Keratinocyte (primary cell): Measurements from ENCODE around the gene DLGAP1. TPM values are rescaled to one million over a fixed set of nuclear protein-coding genes. Genes with fewer than 3 reads are reported as not detected.

Source experiments
- DNase-seq: peaks from one replicate; pipeline ENCODE4 v3.0.0-alpha.2; 2011; ENCODE audit warnings: low read depth, missing footprints, low spot score
- FAIRE-seq: peaks from 2 replicates; lab custom pipeline; 2011; peaks lifted over from hg19 to GRCh38; lab: Jason Lieb, UNC
- H2AFZ ChIP-seq: 2 replicates; pipeline ENCODE4 v1.6.0; 2012; ENCODE audit warnings: low read length, control low read depth, inconsistent platforms; ENCODE audit not compliant: control insufficient read depth
- H3K27ac ChIP-seq: 2 replicates; pipeline ENCODE4 v1.5.1; 2011; ENCODE audit warnings: low read length; ENCODE audit not compliant: control insufficient read depth, insufficient read depth
- H3K27me3 ChIP-seq: 3 replicates; pipeline ENCODE4 v1.6.0; 2011; ENCODE audit warnings: low read length; ENCODE audit not compliant: control insufficient read depth, insufficient read depth; ENCODE audit errors: extremely low read depth
- H3K36me3 ChIP-seq, 2 experiments: 2 replicates in 1 of 2; 3 replicates in 1 of 2; pipeline ENCODE4 v1.5.1; 2011; ENCODE audit warnings: low read length in 2 of 2, mild to moderate bottlenecking in 1 of 2; ENCODE audit not compliant: control insufficient read depth in 2 of 2, insufficient read depth in 2 of 2; ENCODE audit errors: extremely low read depth in 1 of 2
- H3K4me1 ChIP-seq: 3 replicates; pipeline ENCODE4 v1.5.1; 2011; ENCODE audit warnings: low read length; ENCODE audit not compliant: control insufficient read depth, insufficient read depth; ENCODE audit errors: extremely low read depth
- H3K4me2 ChIP-seq: 3 replicates; pipeline ENCODE4 v1.6.0; 2011; ENCODE audit warnings: low read depth, low read length; ENCODE audit not compliant: control insufficient read depth, insufficient read depth; ENCODE audit errors: extremely low read depth
- H3K4me3 ChIP-seq, 3 experiments: fragments of 200-600 bp in 1 of 3; sonication (generic) in 1 of 3; 2 replicates in 2 of 3; 3 replicates in 1 of 3; pipeline ENCODE4 v1.5.1; 2011 to 2016; ENCODE audit warnings: low read length in 3 of 3, mild to moderate bottlenecking in 3 of 3, control low read depth in 2 of 3, inconsistent platforms in 1 of 3, low read depth in 1 of 3, mixed read lengths in 1 of 3, mixed run types in 1 of 3, moderate library complexity in 1 of 3; ENCODE audit not compliant: control insufficient read depth in 2 of 3, insufficient read depth in 2 of 3; ENCODE audit errors: extremely low read depth in 1 of 3
- H3K79me2 ChIP-seq: 2 replicates; pipeline ENCODE4 v1.6.0; 2012; ENCODE audit warnings: low read length; ENCODE audit not compliant: control insufficient read depth, insufficient read depth
- H3K9ac ChIP-seq: 3 replicates; pipeline ENCODE4 v1.6.0; 2011; ENCODE audit warnings: low read length; ENCODE audit not compliant: control insufficient read depth, insufficient read depth; ENCODE audit errors: extremely low read depth
- H3K9me1 ChIP-seq: 3 replicates; pipeline ENCODE4 v1.6.0; 2011; ENCODE audit warnings: low read length; ENCODE audit not compliant: control insufficient read depth, insufficient read depth; ENCODE audit errors: extremely low read depth
- H3K9me3 ChIP-seq: 2 replicates; pipeline ENCODE4 v1.5.1; 2012; ENCODE audit warnings: low read depth, low read length; ENCODE audit not compliant: control insufficient read depth
- H4K20me1 ChIP-seq: 3 replicates; pipeline ENCODE4 v1.6.0; 2011; ENCODE audit warnings: low read length; ENCODE audit not compliant: control insufficient read depth, insufficient read depth; ENCODE audit errors: extremely low read depth
- CTCF ChIP-seq, 3 experiments: IDR thresholded peaks in 1 of 3; conservative IDR thresholded peaks in 1 of 3; optimal IDR thresholded peaks in 1 of 3; 2 replicates in 2 of 3; 3 replicates in 1 of 3; pipeline versions ENCODE3 to v1.5.1; 2011; ENCODE audit warnings: low read length in 3 of 3, mild to moderate bottlenecking in 3 of 3, moderate library complexity in 2 of 3, control low read depth in 1 of 3, inconsistent platforms in 1 of 3; ENCODE audit not compliant: insufficient read depth in 2 of 3; ENCODE audit errors: extremely low read depth in 1 of 3
- EZH2 ChIP-seq: IDR thresholded peaks from one replicate; pipeline ENCODE4 v1.6.1; 2012; ENCODE audit warnings: inconsistent platforms, mild to moderate bottlenecking, low read length, moderate library complexity
- dilution Hi-C: fragments of 300-500 bp; cut with MboI; formaldehyde crosslinking; loops from one replicate; pipeline ENCODE4 v1.7.0; 2020; ENCODE audit warnings: low sequenced_read_pairs; ENCODE audit not compliant: extremely low pct_ligation_motif_present
- polyA plus RNA-seq, 5 experiments: library from polyadenylated mRNA; depleted of rRNA in 3 of 5; stranded (reverse) in 3 of 5; stranded (forward) in 1 of 5; unstranded in 1 of 5; fragments of >200 nt; gene quantifications; 1 replicate in 1 of 5; 2 replicates in 3 of 5; 3 replicates in 1 of 5; pipeline versions ENCODE4 v1.2.1 to v1.2.3, GENCODE V29; 2011 to 2012; ENCODE audit warnings: missing spikeins in 2 of 5, low read depth in 1 of 5, low replicate concordance in 1 of 5

DLGAP1 gene
- polyA plus RNA-seq, 1 donor (not counting 4 experiments of a cell fraction or from before 2014, with no cell fraction given) = not detected

DNA sequence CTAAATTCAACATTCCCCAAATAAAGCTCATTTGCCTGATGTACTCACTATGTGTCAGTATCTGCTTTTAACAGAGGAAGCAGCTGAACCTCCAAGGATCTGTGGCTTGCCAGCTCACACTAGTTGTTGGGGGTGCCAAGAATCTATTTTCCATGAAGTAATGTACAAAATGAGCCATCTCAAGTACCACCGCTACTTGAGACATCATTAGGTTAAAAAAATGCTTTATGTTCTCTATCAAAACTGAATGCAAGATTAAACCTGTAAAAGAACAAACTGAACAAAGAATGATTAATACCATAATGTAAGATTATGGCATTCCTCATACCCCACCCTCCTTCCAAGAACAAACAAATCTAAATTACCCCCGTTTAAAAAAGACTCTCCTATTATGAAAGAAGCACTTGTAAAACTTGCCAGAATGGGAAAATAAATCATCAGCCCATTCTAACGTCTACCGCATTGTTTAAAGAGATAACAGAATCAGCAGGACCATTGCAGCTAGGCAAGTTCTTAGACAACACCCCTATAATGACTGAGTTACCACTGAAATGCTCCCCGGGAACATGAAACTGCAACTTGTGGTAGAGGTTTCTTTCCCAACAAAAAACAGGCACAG, 471.6 kb downstream of the DLGAP1 start:
- H3K4me1 ChIP-seq = peaks cover 42% of the 10 kb centered on the region
- no peaks in the 10 kb centered on the region for H3K9me1 ChIP-seq
- TF ChIP-seq EZH2 = no peak
- no peak for TF ChIP-seq CTCF (optimal IDR thresholded peaks at IDR 0.05 in 1 of 3, IDR thresholded peaks at IDR 0.05 in 1 of 3, conservative IDR thresholded peaks at IDR 0.05 in 1 of 3; ENCODE audit: extremely low read depth in 1 of 3, insufficient read depth in 2 of 3, low read length in 3 of 3)
- FAIRE-seq (peak; percentile 81), DNase-seq (peak; percentile 94)
- no peaks in the 10 kb centered on the region for H3K79me2 ChIP-seq
- H3K27me3 ChIP-seq = no peaks in the 10 kb centered on the region
- H4K20me1 ChIP-seq = no peaks in the 10 kb centered on the region
- peak overlapping the region; percentile 61 for H3K4me2 ChIP-seq
- no peak overlapping the region for H3K4me3 ChIP-seq
- H2AFZ ChIP-seq = no peak overlapping the region
- peaks cover 5% of the 10 kb centered on the region for H3K9me3 ChIP-seq
- H3K27ac ChIP-seq = peak overlapping the region; percentile 89
- H3K9ac ChIP-seq = peak overlapping the region; percentile 36
- dilution Hi-C loops = no loop called here
- H3K36me3 ChIP-seq = no peaks in the 10 kb centered on the region

DNA sequence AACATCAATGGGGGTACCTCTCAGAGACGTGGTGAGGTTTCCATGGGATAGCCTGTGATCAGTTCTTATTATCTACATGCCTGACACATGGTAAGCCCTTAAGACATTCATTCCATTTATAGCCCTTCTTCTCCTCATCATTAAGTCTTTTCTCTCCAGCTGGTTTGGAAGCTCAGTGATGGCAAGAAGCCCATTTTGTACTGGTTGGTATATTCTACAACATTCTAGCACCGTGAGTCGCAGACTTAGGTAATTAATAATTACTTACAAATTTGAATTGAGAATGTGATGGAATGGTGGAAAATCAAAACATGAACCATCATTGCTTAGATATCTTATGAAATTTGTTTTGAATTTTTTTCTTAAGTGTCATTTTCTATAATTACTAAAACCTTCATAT, 472.6 kb downstream of the DLGAP1 start:
- peak overlapping the region; percentile 8 for H3K4me2 ChIP-seq
- H3K27me3 ChIP-seq = no peaks in the 10 kb centered on the region
- no peaks in the 10 kb centered on the region for H3K79me2 ChIP-seq
- no peaks in the 10 kb centered on the region for H3K9me1 ChIP-seq
- H2AFZ ChIP-seq = peak overlapping the region; percentile 41
- no peak for DNase-seq
- dilution Hi-C loops = no loop called here
- peaks cover 7% of the 10 kb centered on the region for H3K9me3 ChIP-seq
- no peak overlapping the region for H3K27ac ChIP-seq
- H3K36me3 ChIP-seq = no peaks in the 10 kb centered on the region
- H4K20me1 ChIP-seq = no peaks in the 10 kb centered on the region
- no peak overlapping the region for H3K9ac ChIP-seq
- FAIRE-seq = no peak
- H3K4me3 ChIP-seq = no peak overlapping the region
- H3K4me1 ChIP-seq = peaks cover 42% of the 10 kb centered on the region
- no peak for TF ChIP-seq EZH2
- TF ChIP-seq CTCF (optimal IDR thresholded peaks at IDR 0.05 in 1 of 3, IDR thresholded peaks at IDR 0.05 in 1 of 3, conservative IDR thresholded peaks at IDR 0.05 in 1 of 3; ENCODE audit: extremely low read depth in 1 of 3, insufficient read depth in 2 of 3, low read length in 3 of 3) = no peak
